ENCODE data around the gene FLNB. TPM values are rescaled to one million over a fixed set of nuclear protein-coding genes. Genes with fewer than 3 reads are reported as not detected.

Gene FLNB
- total RNA-seq, 1 experiment from 2014 or later, result 83.4 TPM

- no peaks in the 10 kb centered on the region for H3K9me3 Mint-ChIP-seq
- H3K18ac ChIP-seq (ENCODE audit: insufficient read length, low read depth, low read length), result no peak overlapping the region
Observed at GRCh38 chr3:58171126-58171525, 162.9 kb downstream of the FLNB start.

More at GRCh38 chr3:58171126-58171525, 162.9 kb downstream of the FLNB start:
- H3K27ac Mint-ChIP-seq, result no peak overlapping the region; a peak in 1 of 7 replicates
- H3K9ac ChIP-seq (ENCODE audit: extremely low read depth, insufficient read length, low read length), result no peak overlapping the region
- WGBS (ENCODE audit: extremely low coverage, insufficient read length, low lambda C conversion rate), result no CpG with 5 or more reads among the region's 9 CpGs
- H2AFZ ChIP-seq (ENCODE audit: low read length), result no peak overlapping the region
- no peaks in the 10 kb centered on the region for H4K20me1 ChIP-seq (ENCODE audit: control insufficient read depth, insufficient read depth, insufficient read length)
- no peak overlapping the region for H3K4me2 ChIP-seq (ENCODE audit: insufficient read depth, insufficient read length, low read length)
- no peaks in the 10 kb centered on the region for H3K79me1 ChIP-seq (ENCODE audit: insufficient read depth, low read depth, low read length, poor library complexity, severe bottlenecking)
- no peak overlapping the region for H3K56ac ChIP-seq (ENCODE audit: insufficient read length, low read depth, low read length)
- peaks cover 8 to 36% (median 30%) of the 10 kb centered on the region in 3 experiments for H3K36me3 Mint-ChIP-seq (ENCODE audit: insufficient read depth in 1 of 3, low read depth in 3 of 3)
- no peaks in the 10 kb centered on the region for H3K79me2 ChIP-seq (ENCODE audit: insufficient read depth, low read length)
- no peaks in the 10 kb centered on the region for H3K27me3 Mint-ChIP-seq (ENCODE audit: low read depth)
- H3K23ac ChIP-seq (ENCODE audit: insufficient read length, low read depth, low read length), result no peak overlapping the region
- H3K4ac ChIP-seq (ENCODE audit: low read depth, low read length), result no peak overlapping the region
- no peak overlapping the region for H2BK120ac ChIP-seq (ENCODE audit: low read depth, low read length, poor library complexity, severe bottlenecking)
- H3K27ac ChIP-seq (ENCODE audit: insufficient read length, low read depth, low read length), result no peak overlapping the region
- no peak overlapping the region for H2BK20ac ChIP-seq (ENCODE audit: low read depth, low read length, poor library complexity, severe bottlenecking)
- no peaks in the 10 kb centered on the region for H3K23me2 ChIP-seq (ENCODE audit: insufficient read length, low read depth, low read length, poor library complexity, severe bottlenecking)
- no peak overlapping the region for H4K8ac ChIP-seq (replicated peaks; ENCODE audit: insufficient read length, low read depth, low read length)
- no peak overlapping the region for H2AK5ac ChIP-seq (ENCODE audit: insufficient read length, low read length)
- no peak overlapping the region for H3K14ac ChIP-seq (ENCODE audit: insufficient read depth, low read length)
- H3K4me1 ChIP-seq (ENCODE audit: insufficient read depth, low read length), result peaks cover 3% of the 10 kb centered on the region; the same call in 1 of the 2 replicates
- H3K4me3 Mint-ChIP-seq, result no peak overlapping the region
- TF ChIP-seq CTCF (conservative IDR thresholded peaks at IDR 0.05), result no peak
- H2BK15ac ChIP-seq (ENCODE audit: low read depth, low read length), result no peak overlapping the region
- no peak overlapping the region for H2BK5ac ChIP-seq (ENCODE audit: insufficient read length, low read length)
- no peak overlapping the region for H2BK12ac ChIP-seq (ENCODE audit: insufficient read length, low read depth, low read length)
- H3K27me3 ChIP-seq (ENCODE audit: insufficient read depth, low read length), result no peaks in the 10 kb centered on the region
- DNase-seq, result no peak
- H4K5ac ChIP-seq (ENCODE audit: insufficient read length, low read depth, low read length), result no peak overlapping the region
- no peaks in the 10 kb centered on the region for H3K9me3 ChIP-seq (ENCODE audit: control insufficient read depth, low read depth, low read length)
- no peak overlapping the region for H3T11ph ChIP-seq (ENCODE audit: low read length)
- H3K4me1 Mint-ChIP-seq, result peaks cover 27 to 40% of the 10 kb centered on the region in 2 experiments
- no peak overlapping the region for H4K91ac ChIP-seq (ENCODE audit: insufficient read length, low read depth, low read length)

Measured in H9 (cell line).